Heart left ventricle (tissue), 16 donors: ENCODE data around the gene TRIM24. TPM values are rescaled to one million over a fixed set of nuclear protein-coding genes. Genes with fewer than 3 reads are reported as not detected.
"Not testable (repeated sequence)": the region's sequence is repeated elsewhere in the genome, so short reads cannot be mapped to it uniquely, and the experiment has no call there.

Source experiments
- ATAC-seq, 4 donors: fragments of 200-7000 bp; cut with Tn5 transposase; one replicate each; pipeline ENCODE4 v1.9.1; 2020 to 2022; ENCODE audit warnings: moderate library complexity in 4 of 4, mild to moderate bottlenecking in 3 of 4, moderate number of reproducible peaks in 1 of 4
- DNase-seq, 5 donors: peaks; one replicate each; pipeline ENCODE4 v3.0.0-alpha.2; 2020
- H3K27ac ChIP-seq, 12 donors: fragments of 200-600 bp; sonication (generic) in 4 of 12; one replicate each; pipeline versions ENCODE4 v1.5.0 to v1.8.0; 2016 to 2022; ENCODE audit warnings: mild to moderate bottlenecking in 2 of 12
- H3K27me3 ChIP-seq, 9 donors: fragments of 200-600 bp; sonication (generic) in 2 of 9; one replicate each; pipeline versions ENCODE4 v1.5.1 to v1.8.0; 2016 to 2022; ENCODE audit warnings: mild to moderate bottlenecking in 3 of 9
- H3K36me3 ChIP-seq, 9 donors: fragments of 200-600 bp; sonication (generic) in 2 of 9; one replicate each; pipeline versions ENCODE4 v1.5.0 to v1.8.0; 2018 to 2022; ENCODE audit warnings: mild to moderate bottlenecking in 2 of 9
- H3K4me1 ChIP-seq, 12 donors: fragments of 200-600 bp; sonication (generic) in 4 of 12; one replicate each; pipeline versions ENCODE4 v1.5.0 to v1.8.0; 2016 to 2022; ENCODE audit warnings: mild to moderate bottlenecking in 3 of 12
- H3K4me3 ChIP-seq, 12 donors: fragments of 200-600 bp; sonication (generic) in 4 of 12; one replicate each; pipeline versions ENCODE4 v1.5.0 to v1.8.0; 2017 to 2022; ENCODE audit warnings: mild to moderate bottlenecking in 9 of 12, moderate library complexity in 4 of 12
- H3K9me3 ChIP-seq, 12 donors: fragments of 200-600 bp; sonication (generic) in 4 of 12; one replicate each; pipeline versions ENCODE4 v1.5.0 to v1.8.0; 2016 to 2022; ENCODE audit warnings: mild to moderate bottlenecking in 1 of 12
- CTCF ChIP-seq, 12 donors: fragments of 200-600 bp; sonication (generic) in 4 of 12; IDR thresholded peaks; one replicate each; pipeline versions ENCODE4 v1.5.0 to v1.8.0; 2018 to 2022; ENCODE audit warnings: antibody characterized with exemption in 12 of 12, mild to moderate bottlenecking in 5 of 12
- POLR2A ChIP-seq, 2 donors: fragments of 450-650 bp; IDR thresholded peaks; one replicate each; pipeline ENCODE4 v1.6.1; 2017; ENCODE audit warnings: antibody characterized with exemption in 2 of 2, mild to moderate bottlenecking in 2 of 2, moderate library complexity in 2 of 2
- WGBS, 4 donors: extraction: QIAGEN DNeasy Blood & Tissue Kit in 2 of 4; methylation state at CpG; one replicate each; pipeline versions ENCODE4 v1.1.5 to v1.1.7; 2013 to 2018; 5-methylcytosine and 5-hydroxymethylcytosine counted together
- intact Hi-C, 10 donors: fragments of 100-400 bp; cut with DNase I; formaldehyde crosslinking; loops; one replicate each; pipeline versions ENCODE4 v1.11.1 to v1.14.2; 2022
- polyA plus RNA-seq, 2 donors: library from polyadenylated mRNA; stranded (reverse); fragments of 200-250 nt; gene quantifications; one replicate each; pipeline ENCODE4 v1.2.3, GENCODE V29; 2013
- total RNA-seq, 9 donors: library from RNA; depleted of rRNA in 2 of 9; stranded (reverse); fragments of >200 nt in 2 of 9; fragmentation: NEBNext Ultra II Directional in 3 of 9; extraction: Animal tissue kit (Norgen Biotek cat#: 25700) in 3 of 9; gene quantifications; one replicate each; pipeline versions ENCODE4 v1.1.0 to v1.2.4, GENCODE V29; 2016 to 2023
- donor health status: ischemic (EF 13 %, LVEDD 7.1; RV severe dilation, severe dysfunction).
- donor health status: healthy with polysubstance abuse.
- donor health status: DM: no; HTN: yes; CAD: no.
- donor health status: DM: no; HTN: no; CAD: no.
- donor health status: ischemic (EF 25% LVEDD 6.9; RV normal size, moderate dysfunction).
- donor health status: ischemic (EF 25% LVEDD 5.7; RV mildly dilated, moderate dysfunction).
- donor health status: healthy.
- donor health status: DM: yes; HTN: yes; CAD: no.
- donor health status: ischemic (EF 35%, LVEDD 5.7; RV mildly dilated, moderate dysfunction).
- donor health status: nonischemic (EF 11% LVEDD 7.7; RV severe dilation, severe dysfunction).
- donor health status: DM: yes; HTN: yes; CAD: no.
- donor health status: PGD.
- donor health status: ischemic (EF 29% LVEDD 5.4; RV normal size, mild dysfunction).
- donor health status: nonischemic (EF 23%, LVEDD 6.1; RV moderate dilation, normal function).

The TRIM24 gene
- total and polyA plus RNA-seq, 11 donors = 9.0 to 27.2 (median 16.8) TPM

- peaks cover 0 to 16% (median 0%) of the 10 kb centered on the region in 12 donors for H3K4me1 ChIP-seq
- no peak for ATAC-seq
- H3K9me3 ChIP-seq = peaks cover 0 to 48% (median 23%) of the 10 kb centered on the region in 12 donors
- intact Hi-C loops = no loop called here
- no peak overlapping the region for H3K4me3 ChIP-seq
- peaks cover 0 to 68% (median 28%) of the 10 kb centered on the region in 9 donors for H3K36me3 ChIP-seq
- no peak for DNase-seq
- WGBS, 4 donors = 97 to 100% (median 99%) methylated on average over 3 of the region's 3 CpGs
- no peaks in the 10 kb centered on the region for H3K27me3 ChIP-seq
- TF ChIP-seq POLR2A (IDR thresholded peaks at IDR 0.05) = no peak
- no peak for TF ChIP-seq CTCF (IDR thresholded peaks at IDR 0.05)
- H3K27ac ChIP-seq = no peak overlapping the region
These were observed 65.7 kb downstream of the TRIM24 start for GRCh38 chr7:138525757-138526156.

GRCh38 chr7:138527746-138528223 is 67.7 kb downstream of the TRIM24 start:
- intact Hi-C loops = no loop called here
- H3K9me3 ChIP-seq = peaks cover 0 to 54% (median 23%) of the 10 kb centered on the region in 12 donors
- peaks cover 0 to 65% (median 15%) of the 10 kb centered on the region in 9 donors for H3K36me3 ChIP-seq
- H3K27me3 ChIP-seq = no peaks in the 10 kb centered on the region
- H3K27ac ChIP-seq = peak overlapping the region in 1 of 12 donors; percentile 60
- peak in 2 of 4 donors; percentile 28 to 67 for ATAC-seq
- peak in 1 of 5 donors; percentile 19 for DNase-seq
- 72 to 78% (median 73%) methylated on average over 5 of the region's 5 CpGs for WGBS, 4 donors
- no peak overlapping the region for H3K4me3 ChIP-seq
- TF ChIP-seq POLR2A (IDR thresholded peaks at IDR 0.05) (no peak), CTCF (IDR thresholded peaks at IDR 0.05) (no peak)
- peaks cover 0 to 16% (median 0%) of the 10 kb centered on the region in 12 donors for H3K4me1 ChIP-seq

- peaks cover 0 to 42% (median 30%) of the 10 kb centered on the region in 9 donors for H3K36me3 ChIP-seq
- H3K27me3 ChIP-seq, DNase-seq, H3K4me3 ChIP-seq, H3K27ac ChIP-seq, ATAC-seq, intact Hi-C loops, H3K4me1 ChIP-seq, H3K9me3 ChIP-seq: not testable (repeated sequence)
- 92 to 96% (median 94%) methylated on average over 19 to 20 of the region's 20 CpGs for WGBS, 4 donors
These were observed 76.8 kb downstream of the TRIM24 start for GRCh38 chr7:138536833-138537232.

GRCh38 chr7:138538518-138538917 is 78.5 kb downstream of the TRIM24 start:
- Histone ChIP-seq H3K4me1 (peaks cover 0 to 3% (median 0%) of the 10 kb centered on the region in 12 donors), H3K27ac (no peak overlapping the region), H3K9me3 (peaks cover 0 to 4% (median 0%) of the 10 kb centered on the region in 12 donors), H3K4me3 (no peak overlapping the region), H3K36me3 (peaks cover 0 to 48% (median 37%) of the 10 kb centered on the region in 9 donors), H3K27me3 (no peaks in the 10 kb centered on the region)
- 36 to 49% (median 47%) methylated on average over 2 of the region's 2 CpGs for WGBS, 4 donors
- DNase-seq = no peak
- intact Hi-C loops = no loop called here
- TF ChIP-seq CTCF (IDR thresholded peaks at IDR 0.05) = no peak
- TF ChIP-seq POLR2A (IDR thresholded peaks at IDR 0.05) = no peak
- no peak for ATAC-seq
